Adipose tissue (tissue), 3 donors: ENCODE measurements around the gene PDE7B. TPM values are rescaled to one million over a fixed set of nuclear protein-coding genes. Genes with fewer than 3 reads are reported as not detected.
"Not testable (repeated sequence)": the region's sequence is repeated elsewhere in the genome, so short reads cannot be mapped to it uniquely, and the experiment has no call there.

Source experiments
- H3K27ac ChIP-seq: one replicate; pipeline ENCODE4 v1.5.1; 2013; ENCODE audit warnings: low read depth, low read length
- WGBS, 3 donors: extraction: QIAGEN DNeasy Blood & Tissue Kit; methylation state at CpG; one replicate each; pipeline ENCODE4 v1.1.7; 2013; 5-methylcytosine and 5-hydroxymethylcytosine counted together
- polyA plus RNA-seq, 3 donors: library from polyadenylated mRNA; stranded (reverse); fragments of 200-250 nt; gene quantifications; one replicate each; pipeline ENCODE4 v1.2.3, GENCODE V29; 2013
- donor health status: healthy with polysubstance abuse.
- donor health status: Bipolar disorder and iron deficiency.
- donor health status: healthy.

Gene PDE7B
- polyA plus RNA-seq, 3 donors = 0.38 to 2.6 (median 1.9) TPM

DNA sequence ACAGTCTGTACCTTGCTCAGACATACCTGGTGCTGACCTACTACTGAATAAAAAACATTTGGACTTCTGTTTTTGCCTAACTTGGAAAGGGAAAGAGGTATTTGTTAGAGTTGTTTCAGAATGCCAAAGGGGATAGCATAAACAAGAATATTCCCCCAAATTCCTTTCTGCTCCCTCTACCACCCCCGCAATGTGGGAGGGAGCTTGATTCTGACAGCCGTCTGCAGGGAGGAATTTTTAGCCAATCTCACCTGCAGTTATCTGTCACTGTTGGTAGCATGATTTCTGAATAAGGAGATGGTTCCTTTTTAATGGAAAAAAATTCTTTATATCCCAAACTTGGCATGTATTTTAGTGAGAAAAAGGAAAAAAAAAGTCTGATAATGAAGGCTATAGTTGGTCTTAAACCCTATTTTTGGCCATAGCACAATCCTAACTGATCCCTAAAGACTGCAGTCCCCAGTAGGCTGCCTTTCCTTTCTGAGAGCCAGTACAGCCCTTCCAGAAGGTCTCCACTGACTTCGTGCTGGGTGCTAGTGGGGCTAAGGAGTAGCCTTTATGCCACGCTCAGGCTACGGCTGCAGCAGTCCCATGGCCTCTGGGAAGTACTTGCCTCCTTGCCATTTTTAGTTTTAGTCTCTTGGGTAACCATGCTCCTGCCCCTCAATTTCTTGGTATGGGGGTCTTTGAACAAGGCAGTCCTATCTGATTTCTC is 13.6 kb upstream of the PDE7B start:
- 86 to 95% (median 92%) methylated on average over 5 of the region's 5 CpGs for WGBS, 3 donors
- H3K27ac ChIP-seq = no peak overlapping the region

DNA sequence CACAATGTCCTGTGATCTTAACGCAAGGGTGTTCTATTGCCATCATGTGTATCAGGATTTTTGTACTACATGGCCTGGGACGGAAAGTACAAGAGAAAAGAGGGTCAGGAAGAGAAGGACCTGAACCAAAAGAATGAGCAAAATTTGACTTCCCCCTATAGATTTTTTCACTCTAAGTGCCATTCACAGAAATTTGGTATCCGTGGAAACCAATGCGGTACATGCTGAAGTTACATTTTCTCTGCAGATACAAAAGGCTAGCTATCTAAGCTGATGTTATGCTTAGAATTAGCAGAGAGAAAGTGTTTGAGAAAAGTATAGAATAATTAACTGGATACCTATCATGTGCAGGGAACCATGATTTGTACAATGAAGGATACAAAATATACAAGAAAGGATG is 12.4 kb upstream of the PDE7B start:
- H3K27ac ChIP-seq = no peak overlapping the region
- 90 to 95% (median 93%) methylated on average over 4 of the region's 4 CpGs for WGBS, 3 donors

DNA sequence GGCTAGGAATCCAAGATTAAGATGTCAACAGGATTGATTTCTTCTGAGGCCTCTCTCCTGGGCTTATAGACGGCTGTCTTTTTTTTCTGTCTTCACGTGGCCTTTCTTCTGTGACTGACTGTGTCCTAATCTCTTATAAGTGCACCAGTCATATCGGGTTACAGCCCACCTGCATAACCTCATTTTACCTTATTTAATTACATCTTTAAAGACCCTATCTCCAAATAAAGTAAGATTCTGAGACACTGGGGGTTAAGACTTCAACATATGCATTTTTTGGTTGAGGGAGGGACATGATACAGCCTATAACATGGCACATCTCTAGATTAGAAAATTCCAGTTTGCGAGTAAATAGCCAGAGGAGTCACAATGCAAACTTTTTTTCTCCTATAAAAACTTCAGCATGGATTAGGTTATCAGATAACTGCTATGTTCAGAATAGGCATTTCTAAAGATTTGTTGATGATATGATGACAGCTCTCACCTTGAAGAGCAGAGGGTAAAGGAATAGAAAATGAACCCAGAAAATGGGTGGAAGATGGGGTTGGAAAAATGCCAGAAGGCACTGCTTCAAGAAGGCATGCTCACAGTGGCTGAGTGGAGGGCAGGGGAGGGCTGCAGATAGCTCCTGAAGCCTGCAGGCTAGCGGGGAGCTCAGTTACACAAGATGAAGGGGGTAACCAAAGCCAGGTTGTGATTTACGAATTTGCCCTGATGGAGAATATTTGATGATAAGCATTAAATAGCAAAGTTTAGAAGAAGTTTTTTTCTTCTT is 8.7 kb upstream of the PDE7B start:
- no peak overlapping the region for H3K27ac ChIP-seq
- 89 to 95% (median 92%) methylated on average over 6 of the region's 6 CpGs for WGBS, 3 donors

DNA sequence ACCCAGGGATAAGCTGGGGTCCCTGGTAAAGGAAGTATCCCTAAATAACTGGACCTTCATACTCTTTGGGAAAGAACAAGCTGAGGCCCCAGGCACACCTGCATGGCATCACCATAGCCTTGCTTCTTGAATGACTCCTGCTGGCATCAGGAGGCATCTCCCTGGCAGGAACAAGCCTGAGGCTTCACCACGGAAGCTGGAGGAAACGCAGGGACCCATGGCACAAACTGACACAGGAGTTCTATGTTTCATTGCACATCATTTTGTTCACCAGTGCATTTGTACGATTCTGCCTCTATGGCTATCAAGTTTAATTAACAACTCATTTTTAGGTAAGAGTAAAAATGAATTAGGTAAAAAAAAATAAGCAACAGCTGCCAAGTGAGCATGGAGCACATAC is 619 bp upstream of the PDE7B start:
- H3K27ac ChIP-seq = no peak overlapping the region
- 62 to 81% (median 78%) methylated on average over 3 of the region's 3 CpGs for WGBS, 3 donors

DNA sequence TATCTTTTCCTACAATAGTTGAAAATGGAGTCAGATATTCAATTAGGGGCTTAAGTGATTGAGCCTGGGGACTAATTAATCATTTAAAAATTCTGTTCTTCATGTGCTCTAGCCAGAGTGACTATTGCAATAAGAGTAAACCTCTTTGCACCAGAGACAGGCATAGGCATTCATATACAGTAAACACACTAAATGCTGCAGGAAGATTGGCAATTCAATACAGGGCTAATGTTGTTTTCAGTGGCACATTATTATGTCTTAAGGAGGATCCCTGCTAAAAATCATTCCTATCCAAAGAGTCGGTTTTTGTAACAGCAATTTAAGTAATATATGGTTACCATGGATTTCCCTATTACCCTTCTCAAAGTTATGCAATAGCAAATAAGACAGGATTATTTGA is 1.2 kb downstream of the PDE7B start:
- 16 to 68% (median 26%) methylated on average over 1 of the region's 1 CpG for WGBS, 3 donors
- no peak overlapping the region for H3K27ac ChIP-seq

DNA sequence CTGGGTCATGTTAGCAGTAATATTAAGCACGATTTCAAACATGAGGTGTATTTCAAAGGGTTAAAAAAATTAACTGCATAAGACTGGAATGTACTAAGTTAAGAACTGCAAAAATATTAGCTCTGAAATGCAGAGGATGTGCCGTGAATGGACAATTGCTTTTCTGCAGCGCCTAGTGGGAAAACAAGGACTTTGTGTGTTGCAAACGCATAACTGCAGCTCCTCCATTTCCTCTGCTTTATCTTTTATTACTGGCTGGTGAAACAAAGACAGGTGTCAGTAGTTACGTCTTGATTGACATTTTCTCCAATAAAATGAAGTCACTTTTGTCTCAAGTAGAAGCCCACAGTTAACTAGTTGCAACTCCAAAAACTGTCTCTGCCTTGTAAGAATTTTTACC is 1.7 kb downstream of the PDE7B start:
- WGBS, 3 donors = 23 to 57% (median 35%) methylated on average over 5 of the region's 5 CpGs
- no peak overlapping the region for H3K27ac ChIP-seq

DNA sequence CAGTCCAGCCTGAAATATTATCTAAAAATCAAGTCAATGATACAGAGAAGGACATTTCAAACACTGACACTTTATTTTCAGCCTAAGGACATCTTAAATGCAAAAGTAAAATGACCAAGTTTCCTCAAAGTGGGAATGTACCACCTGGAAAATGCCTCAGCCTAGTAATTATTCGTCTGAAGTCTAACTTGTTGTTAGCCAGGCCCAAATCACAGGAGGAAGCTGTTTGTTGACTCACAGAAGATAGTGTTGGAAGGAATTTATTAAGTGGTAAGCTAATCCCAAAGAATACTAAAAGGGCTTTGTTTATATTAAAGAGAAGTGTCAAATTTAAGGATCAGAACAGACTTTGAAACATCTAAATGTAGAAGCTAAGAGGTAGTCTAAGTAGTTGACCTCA is 2.5 kb downstream of the PDE7B start:
- no peak overlapping the region for H3K27ac ChIP-seq
- 37 to 54% (median 39%) methylated on average over 1 of the region's 1 CpG for WGBS, 3 donors

DNA sequence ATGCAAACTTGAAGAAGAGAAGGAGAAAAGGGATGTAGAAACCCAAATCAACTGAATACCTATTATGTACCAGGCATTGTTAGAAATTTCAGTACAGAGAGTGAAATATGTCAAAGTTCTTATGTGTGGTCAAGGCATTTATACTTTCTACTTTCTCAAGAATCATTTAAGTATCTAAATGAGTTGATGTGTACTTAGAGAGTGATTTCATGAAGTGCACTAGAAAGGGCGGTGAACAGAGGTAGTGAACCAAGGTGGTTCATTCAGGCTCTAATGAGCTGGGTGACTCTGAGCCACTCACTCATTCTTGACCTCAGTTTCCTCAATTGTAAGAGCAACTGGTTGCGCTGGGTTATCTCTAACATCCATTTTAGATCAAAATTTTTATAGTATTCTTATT is 3.3 kb downstream of the PDE7B start:
- H3K27ac ChIP-seq = no peak overlapping the region
- WGBS, 3 donors = 98 to 100% (median 98%) methylated on average over 2 of the region's 2 CpGs

DNA sequence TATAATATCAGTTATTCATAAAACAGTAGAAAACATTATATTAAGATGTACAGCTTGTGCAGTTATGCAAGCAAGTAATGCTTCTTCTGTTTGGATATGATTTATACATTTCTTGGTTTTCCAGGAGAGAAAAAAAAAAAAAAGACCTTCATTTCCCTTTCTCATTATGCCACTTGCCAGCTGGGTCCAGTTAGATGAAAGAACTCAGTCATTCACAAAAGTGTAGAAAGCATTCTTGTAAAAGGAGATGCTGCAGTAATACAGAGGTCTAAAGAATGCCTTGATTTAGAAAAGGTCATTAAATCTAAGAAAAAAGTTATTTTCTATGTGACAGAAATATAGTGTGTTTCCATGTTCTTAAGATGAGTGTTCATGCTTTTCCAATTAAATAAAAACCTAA is 7.4 kb downstream of the PDE7B start:
- H3K27ac ChIP-seq = no peak overlapping the region

DNA sequence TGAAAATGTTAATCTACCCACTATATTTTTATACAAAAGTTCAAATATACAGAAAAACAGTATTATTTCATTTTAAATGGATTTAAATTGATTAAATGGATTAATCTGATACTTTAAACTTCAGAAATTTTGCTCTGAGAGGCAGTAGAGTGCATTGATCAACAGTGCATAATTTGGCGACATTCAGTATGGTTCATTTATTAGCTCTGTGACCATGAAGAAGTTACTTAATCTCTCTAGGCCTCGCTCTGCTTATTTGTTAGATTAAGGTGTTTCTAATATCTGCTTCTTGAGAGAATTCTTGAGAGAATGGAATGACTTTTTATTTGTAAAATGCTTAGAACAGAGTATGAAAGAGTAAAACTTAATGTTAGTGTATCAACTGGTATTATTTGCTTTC is 8.9 kb downstream of the PDE7B start:
- no peak overlapping the region for H3K27ac ChIP-seq
- WGBS, 3 donors = 84 to 95% (median 95%) methylated on average over 2 of the region's 2 CpGs

DNA sequence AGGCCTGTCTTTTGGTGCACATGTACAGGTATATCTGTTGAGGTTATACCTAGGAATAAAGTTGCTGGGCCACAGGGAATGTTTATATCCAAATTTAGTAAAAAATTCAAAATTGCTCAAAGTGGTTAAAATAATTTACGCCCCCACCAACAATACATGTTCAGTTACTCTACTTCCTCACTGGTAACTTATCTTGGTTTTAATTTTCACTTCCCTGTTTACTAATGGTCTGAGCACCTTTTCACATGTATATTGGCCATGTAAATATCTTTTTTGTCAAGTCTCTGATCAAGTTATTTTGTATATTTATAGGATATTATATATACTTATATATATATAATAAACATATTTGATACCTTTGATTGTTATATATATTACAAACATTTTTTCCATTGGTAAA is 9.7 kb downstream of the PDE7B start:
- WGBS, 3 donors = 65 to 91% (median 79%) methylated on average over 1 of the region's 1 CpG
- H3K27ac ChIP-seq = no peak overlapping the region

DNA sequence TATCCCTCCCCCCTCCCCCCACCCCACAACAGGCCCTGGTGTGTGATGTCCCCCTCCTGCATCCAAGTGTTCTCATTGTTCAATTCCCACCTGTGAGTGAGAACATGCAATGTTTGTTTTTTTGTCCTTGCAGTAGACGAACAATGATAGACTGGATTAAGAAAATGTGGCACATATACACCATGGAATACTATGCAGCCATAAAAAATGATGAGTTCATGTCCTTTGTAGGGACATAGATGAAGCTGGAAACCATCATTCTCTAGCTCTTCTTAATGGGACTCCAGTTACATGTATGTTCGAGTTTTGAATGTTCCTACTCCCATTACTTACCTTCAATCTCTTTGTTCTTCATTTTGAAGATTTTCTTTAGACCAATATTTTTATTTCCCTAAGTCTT is 13.4 kb downstream of the PDE7B start:
- WGBS, 3 donors = 83 to 97% (median 93%) methylated on average over 2 of the region's 2 CpGs

DNA sequence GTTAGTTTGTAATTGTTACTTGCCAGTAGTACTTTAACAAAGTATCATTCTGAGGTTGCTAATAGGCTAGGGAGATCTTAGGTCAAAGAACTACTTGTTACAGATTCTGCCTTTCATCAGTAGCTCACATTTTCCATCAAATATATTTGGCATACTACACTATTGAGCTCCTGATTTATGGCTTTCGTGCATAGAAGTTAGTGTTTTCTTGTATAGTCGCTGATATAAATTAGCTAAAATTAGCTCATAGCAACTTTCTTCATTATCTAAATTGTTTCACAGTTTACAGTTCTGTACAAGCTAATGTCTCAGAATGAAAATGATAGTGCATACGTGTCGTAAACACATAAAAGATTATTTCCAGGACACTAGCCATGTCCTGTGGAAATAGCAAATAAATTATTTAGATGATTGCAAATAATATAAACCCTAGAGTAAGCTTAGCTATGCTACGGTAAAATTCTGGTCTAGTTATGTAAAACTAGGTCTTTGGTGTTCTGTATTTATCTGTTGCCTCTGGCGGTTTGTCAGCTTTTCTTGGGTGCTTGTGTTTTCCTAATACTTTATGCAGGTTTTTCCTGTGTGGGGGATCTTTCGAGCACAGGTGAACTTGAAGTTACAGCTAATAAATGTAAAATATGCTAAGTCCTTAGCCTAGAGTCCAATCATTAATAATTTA is 15.1 kb downstream of the PDE7B start:
- WGBS, 3 donors = 77 to 82% (median 80%) methylated on average over 7 of the region's 7 CpGs
- H3K27ac ChIP-seq = no peak overlapping the region

More for the DNA sequence above, 13.4 kb downstream of the PDE7B start:
- not testable (repeated sequence) for H3K27ac ChIP-seq

DNA sequence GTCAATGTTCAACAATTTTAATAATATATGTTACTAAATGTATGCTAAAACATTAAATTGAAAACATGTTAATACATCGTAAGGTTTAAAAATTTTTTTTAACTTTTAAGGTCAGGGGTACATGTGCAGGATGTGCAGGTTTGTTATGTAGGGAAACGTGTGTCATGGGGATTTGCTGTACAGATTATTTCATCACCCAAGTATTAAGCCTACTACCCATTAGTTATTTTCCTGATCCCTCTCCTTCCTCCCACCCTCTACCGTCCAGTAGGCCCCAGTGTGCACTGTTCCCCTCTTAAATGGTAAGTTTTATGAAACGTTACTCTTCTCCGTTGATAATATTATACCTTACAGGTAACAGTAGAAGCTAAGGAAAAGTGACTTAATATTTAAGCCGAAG is 15.8 kb downstream of the PDE7B start:
- no peak overlapping the region for H3K27ac ChIP-seq
- WGBS, 3 donors = 73 to 80% (median 80%) methylated on average over 6 of the region's 6 CpGs

DNA sequence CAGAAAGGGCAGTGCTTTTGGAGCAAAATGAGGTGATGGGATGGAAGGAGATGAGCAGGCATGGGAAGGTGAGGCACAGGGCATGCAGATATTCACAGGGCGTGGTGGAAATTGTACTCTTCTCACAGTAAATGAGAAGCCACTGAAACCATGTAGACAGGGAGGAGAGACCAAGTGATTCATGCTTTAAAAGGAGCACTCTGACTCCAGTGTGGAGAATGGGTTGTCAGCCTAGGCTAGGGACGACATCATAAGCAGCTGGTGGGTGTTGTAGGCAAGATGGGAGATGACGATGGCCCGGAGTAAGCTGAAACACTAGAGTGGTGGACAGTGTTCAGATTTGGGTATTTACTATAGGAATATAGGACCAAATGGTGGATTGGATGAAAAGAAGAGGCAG is 18.4 kb downstream of the PDE7B start:
- WGBS, 3 donors = 92 to 98% (median 95%) methylated on average over 4 of the region's 4 CpGs
- H3K27ac ChIP-seq = no peak overlapping the region

DNA sequence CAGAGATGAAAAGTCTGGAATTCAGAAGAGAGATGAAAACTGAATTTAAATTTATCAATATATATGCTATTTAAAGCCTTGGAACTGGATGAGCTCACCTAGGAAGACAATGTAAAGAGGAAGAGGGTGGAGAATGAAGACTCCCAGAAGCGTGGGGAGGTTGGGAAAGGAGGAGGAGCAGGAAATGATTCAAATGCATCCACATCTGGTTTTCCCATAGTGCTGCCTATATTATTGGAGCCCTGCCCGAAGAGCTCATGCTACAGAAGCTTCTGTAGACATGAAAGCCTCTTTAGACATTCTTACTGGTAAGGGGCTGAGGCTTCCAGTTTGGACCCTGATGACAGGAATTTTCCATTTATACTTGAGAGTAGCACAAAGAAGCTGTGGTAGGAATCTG is 19.2 kb downstream of the PDE7B start:
- H3K27ac ChIP-seq = no peak overlapping the region
- WGBS, 3 donors = 58 to 77% (median 67%) methylated on average over 2 of the region's 2 CpGs

DNA sequence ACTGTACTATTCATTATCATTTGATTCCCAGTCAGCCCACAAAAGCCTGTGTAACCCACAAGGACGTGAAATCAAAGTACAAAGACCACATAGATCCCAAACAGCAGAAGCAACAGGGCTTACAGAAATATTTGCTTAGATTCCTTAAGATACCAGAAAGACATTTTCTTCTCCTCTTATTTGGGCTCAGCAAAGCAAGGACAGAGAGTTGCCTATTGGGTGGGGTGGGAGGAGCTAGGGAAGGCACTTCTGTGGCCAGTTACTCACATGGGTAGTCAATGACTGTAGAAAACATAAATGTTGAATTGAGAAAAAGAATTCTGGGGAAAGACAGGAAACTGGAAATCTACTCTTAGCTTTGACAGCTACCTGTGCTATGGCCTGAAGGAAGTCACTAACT is 19.8 kb downstream of the PDE7B start:
- no peak overlapping the region for H3K27ac ChIP-seq
- 76 to 97% (median 94%) methylated on average over 1 of the region's 1 CpG for WGBS, 3 donors

DNA sequence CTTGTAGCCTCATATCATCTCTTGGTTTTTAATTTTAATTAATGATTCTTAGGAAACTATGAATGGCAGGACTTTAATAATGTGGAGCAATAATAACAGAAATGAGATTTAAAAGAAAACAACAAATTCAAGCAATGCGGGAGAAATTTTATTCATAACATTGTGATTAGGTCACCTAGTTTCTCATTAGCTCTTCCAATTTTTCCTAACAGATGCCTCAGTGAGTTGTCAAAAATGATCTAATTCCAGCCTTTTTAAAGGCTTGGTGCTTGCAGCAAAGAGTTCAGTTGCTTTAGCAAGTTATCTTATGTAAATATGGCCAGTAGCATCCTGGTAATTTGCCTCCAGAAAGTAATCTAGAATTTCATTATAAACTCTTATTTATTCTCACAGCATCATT is 20.4 kb downstream of the PDE7B start:
- no peak overlapping the region for H3K27ac ChIP-seq
- 58 to 81% (median 68%) methylated on average over 1 of the region's 1 CpG for WGBS, 3 donors

DNA sequence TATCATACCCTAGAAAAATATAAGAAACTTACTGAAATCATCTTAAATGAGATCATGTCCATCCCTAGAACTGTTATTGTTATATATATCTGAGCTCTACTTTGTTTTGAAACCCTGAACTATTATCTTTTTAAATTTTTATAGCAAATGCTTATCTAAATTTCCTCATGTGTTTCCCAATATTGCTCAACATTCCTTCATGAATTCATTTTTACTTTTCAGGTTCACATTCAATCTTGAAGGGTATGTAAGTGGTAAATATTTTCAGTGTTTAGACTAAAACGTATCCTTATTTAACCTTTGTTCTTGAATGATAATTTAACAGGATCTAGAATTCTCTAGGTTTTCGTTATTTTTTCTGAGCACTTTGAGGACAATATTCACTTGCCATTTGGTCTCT is 23.9 kb downstream of the PDE7B start:
- H3K27ac ChIP-seq = no peak overlapping the region
- 79 to 89% (median 85%) methylated on average over 2 of the region's 2 CpGs for WGBS, 3 donors

DNA sequence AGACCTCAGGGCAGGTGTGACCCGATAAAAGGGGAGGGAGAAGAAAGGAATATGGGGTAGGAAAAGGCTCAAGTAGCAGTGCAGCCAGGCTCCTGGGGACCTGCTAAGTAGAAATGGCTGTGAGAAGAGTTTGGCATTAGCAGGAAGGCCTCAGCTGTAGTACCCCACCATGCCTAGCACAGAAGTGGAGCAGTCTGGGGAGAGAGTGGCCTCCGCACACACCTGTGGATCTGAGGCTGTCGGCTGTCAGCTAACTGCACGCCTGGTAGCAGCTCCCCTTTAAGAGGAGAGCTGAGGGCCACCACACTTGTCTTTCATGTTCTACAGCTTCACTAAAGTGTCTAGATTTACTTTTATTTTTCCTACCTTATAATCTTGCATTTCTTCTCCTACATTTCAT is 24.6 kb downstream of the PDE7B start:
- 92 to 94% (median 92%) methylated on average over 4 of the region's 4 CpGs for WGBS, 3 donors

More for the DNA sequence above, 24.6 kb downstream of the PDE7B start:
- H3K27ac ChIP-seq = no peak overlapping the region
